ENCODE results near the gene KCNQ1OT1.

DNA sequence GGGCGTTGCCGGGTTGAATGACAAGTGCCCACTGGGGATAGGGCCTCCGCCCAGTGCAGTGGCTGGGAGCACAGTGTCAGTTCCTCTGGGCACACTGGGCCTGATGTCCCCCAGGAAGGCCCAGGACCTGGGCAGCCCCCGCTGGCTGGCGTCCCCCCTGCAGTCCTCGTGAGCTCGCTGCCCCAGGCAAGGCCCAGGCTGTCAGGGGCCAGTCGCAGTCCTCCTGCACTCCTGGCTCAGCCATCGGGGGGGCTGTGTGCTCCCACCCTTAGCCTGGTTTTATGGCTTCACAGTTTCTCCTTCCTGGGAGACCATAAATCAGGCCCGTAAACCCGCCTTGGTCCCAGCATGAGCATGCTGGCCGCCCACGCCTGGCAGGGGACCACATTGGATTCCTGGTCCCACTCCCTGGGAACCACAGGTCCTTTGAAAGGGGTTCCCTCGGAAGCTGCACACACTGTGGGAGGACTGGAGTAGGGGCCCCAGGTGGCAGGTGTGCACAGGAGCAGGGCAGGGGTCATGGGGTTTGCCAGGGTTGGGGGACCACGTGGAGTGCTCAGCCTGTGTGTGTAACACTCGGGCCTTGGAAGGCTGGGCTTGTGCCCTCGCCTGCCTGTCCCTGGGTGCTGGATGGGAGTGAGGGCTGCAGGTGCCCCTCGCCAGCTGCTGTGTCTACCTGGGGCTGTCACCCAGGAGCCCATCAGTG is 113.6 kb downstream of the KCNQ1OT1 start:
- no peak for TF ChIP-seq EZH2 (IDR thresholded peaks at IDR 0.05; ENCODE audit: borderline replicate concordance, low read length)
- TF ChIP-seq, protein P1, sequence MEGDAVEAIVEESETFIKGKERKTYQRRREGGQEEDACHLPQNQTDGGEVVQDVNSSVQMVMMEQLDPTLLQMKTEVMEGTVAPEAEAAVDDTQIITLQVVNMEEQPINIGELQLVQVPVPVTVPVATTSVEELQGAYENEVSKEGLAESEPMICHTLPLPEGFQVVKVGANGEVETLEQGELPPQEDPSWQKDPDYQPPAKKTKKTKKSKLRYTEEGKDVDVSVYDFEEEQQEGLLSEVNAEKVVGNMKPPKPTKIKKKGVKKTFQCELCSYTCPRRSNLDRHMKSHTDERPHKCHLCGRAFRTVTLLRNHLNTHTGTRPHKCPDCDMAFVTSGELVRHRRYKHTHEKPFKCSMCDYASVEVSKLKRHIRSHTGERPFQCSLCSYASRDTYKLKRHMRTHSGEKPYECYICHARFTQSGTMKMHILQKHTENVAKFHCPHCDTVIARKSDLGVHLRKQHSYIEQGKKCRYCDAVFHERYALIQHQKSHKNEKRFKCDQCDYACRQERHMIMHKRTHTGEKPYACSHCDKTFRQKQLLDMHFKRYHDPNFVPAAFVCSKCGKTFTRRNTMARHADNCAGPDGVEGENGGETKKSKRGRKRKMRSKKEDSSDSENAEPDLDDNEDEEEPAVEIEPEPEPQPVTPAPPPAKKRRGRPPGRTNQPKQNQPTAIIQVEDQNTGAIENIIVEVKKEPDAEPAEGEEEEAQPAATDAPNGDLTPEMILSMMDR (conservative IDR thresholded peaks at IDR 0.05 in 1 of 2, IDR thresholded peaks at IDR 0.05 in 1 of 2; ENCODE audit: extremely low read depth in 1 of 2, insufficient read depth in 1 of 2, low read depth in 1 of 2, low read length in 2 of 2), result no peak

All from mammary epithelial cell (primary cell).